ENCODE results near the gene DNMT3B.
"Not testable (repeated sequence)": the region's sequence is repeated elsewhere in the genome, so short reads cannot be mapped to it uniquely, and the experiment has no call there.

DNMT3B gene

GRCh38 chr20:32762754-32763201 lies 593 bp downstream of the DNMT3B start:
- no peak for DNase-seq (ENCODE audit: low read depth, low spot score)

- no peak for DNase-seq (ENCODE audit: low read depth, low spot score)
These were observed 1.2 kb downstream of the DNMT3B start for GRCh38 chr20:32763202-32764004.

- DNase-seq (ENCODE audit: low read depth, low spot score): no peak
These were observed 2.1 kb downstream of the DNMT3B start for GRCh38 chr20:32764005-32764960.

GRCh38 chr20:32765230-32765875 lies 3.2 kb downstream of the DNMT3B start:
- not testable (repeated sequence) for DNase-seq (ENCODE audit: low read depth, low spot score)

DNA sequence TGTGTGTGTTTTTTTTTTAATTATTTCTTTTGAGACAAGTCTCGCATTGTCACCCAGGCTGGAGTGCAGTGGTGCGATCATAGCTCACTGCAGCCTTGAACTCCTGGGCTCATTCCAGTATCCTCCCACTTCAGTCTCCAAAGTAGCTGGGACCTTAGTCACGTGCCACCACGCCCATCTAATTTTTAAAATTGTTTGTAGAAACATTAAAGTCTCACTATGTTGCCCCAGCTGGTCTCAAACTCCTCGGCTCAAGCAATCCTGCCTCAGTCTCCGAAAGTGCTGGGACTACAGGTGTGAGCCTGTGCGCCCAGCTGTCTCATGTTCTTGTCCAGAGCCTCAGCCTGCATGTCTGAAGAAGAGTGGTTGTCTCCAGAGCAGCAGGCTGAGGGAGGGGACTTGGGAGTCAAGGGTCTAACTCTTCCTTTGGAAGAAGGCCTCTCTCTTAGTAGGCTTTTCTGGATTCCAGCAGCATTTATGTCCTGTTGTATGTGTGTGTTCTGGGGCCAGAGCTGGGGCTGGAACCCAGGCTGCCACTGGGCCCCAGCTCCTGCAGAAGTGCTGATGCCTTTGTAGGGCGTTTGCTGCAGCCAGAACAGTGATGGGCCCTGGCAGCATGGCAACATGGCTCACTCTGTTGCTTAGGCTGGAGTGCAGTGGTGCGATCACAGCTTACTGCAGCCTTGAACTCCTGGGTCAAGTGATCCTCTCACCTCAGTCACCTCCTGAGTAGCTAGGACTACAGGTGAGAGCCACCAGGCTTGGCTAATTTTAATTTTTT lies 5.4 kb downstream of the DNMT3B start:
- DNase-seq (ENCODE audit: low read depth, low spot score): no peak

- no peak for DNase-seq (ENCODE audit: low read depth, low spot score)
These were observed 9.9 kb downstream of the DNMT3B start for GRCh38 chr20:32772046-32772445.

GRCh38 chr20:32773223-32773622 lies 11.0 kb downstream of the DNMT3B start:
- DNase-seq (ENCODE audit: low read depth, low spot score): no peak

GRCh38 chr20:32773855-32774254 lies 11.7 kb downstream of the DNMT3B start:
- DNase-seq (ENCODE audit: low read depth, low spot score): no peak

DNA sequence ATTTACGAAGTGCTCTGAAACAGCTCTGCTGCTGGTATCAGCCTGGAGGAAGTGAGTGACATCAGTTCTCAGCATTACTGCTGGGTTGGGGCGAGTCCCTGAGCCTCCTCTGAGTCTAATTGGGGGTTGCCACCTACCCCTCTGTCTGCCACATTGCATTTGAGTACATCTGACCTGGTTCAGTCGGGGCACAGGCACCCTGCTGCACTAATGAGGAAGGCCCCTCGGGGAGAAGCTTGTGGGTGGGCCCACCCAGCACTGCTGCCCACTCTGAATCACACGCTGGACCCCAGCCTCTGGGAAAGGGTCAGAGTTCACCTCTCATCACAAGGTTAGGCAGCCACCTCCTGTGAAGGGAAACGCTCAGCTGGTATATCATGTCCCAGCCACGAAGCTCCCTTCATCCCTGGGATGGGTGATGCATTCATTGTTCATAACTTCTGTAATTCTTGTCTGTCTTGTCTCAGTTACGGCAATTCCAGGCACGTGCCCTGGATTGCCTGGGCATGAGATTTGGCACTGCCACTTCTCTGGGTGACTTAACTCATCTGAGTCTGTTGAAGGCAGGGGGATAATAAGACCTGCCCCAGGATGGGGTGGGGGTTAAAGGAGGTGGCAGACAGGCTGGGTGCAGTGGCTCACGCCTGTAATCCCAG lies 13.3 kb downstream of the DNMT3B start:
- DNase-seq (ENCODE audit: low read depth, low spot score): no peak

- DNase-seq (ENCODE audit: low read depth, low spot score): peak; percentile 53
These were observed 15.2 kb downstream of the DNMT3B start for GRCh38 chr20:32777177-32777956.

- no peak for DNase-seq (ENCODE audit: low read depth, low spot score)
These were observed 17.5 kb downstream of the DNMT3B start for GRCh38 chr20:32779500-32780211.

GRCh38 chr20:32780278-32780677 lies 18.1 kb downstream of the DNMT3B start:
- no peak for DNase-seq (ENCODE audit: low read depth, low spot score)

- DNase-seq (ENCODE audit: low read depth, low spot score): no peak
These were observed 18.8 kb downstream of the DNMT3B start for GRCh38 chr20:32780749-32781655.

DNA sequence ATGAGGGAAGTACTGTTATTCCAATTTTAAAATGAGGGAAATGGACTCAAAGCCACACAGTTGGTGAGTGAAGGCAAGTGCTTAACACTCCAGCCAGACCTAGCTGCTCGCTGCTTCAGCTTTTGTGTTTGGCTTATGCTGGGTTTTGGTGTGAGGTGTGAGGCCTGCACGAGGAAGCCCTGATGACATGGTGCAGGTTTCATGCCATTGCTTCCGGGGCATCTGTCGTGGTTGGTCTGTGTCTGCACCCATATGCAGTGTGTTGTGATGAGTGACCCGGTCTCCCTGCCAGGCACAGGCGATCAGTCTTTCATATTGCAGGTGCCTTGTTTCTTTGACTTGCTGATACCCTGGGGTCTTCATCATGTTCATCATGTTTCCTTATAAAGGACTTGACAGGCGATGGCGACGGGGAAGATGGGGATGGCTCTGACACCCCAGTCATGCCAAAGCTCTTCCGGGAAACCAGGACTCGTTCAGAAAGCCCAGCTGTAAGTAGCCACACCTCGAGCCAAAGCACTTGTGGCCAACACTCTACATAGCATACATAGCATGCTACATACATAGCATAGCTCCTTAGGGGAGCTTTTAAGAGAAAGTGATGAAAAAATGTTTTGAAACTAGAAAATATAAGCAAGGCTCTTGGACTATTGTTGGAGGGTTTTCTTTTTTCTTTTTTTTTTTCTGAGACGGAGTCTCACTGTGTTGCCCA lies 22.3 kb downstream of the DNMT3B start:
- DNase-seq (ENCODE audit: low read depth, low spot score): no peak

DNA sequence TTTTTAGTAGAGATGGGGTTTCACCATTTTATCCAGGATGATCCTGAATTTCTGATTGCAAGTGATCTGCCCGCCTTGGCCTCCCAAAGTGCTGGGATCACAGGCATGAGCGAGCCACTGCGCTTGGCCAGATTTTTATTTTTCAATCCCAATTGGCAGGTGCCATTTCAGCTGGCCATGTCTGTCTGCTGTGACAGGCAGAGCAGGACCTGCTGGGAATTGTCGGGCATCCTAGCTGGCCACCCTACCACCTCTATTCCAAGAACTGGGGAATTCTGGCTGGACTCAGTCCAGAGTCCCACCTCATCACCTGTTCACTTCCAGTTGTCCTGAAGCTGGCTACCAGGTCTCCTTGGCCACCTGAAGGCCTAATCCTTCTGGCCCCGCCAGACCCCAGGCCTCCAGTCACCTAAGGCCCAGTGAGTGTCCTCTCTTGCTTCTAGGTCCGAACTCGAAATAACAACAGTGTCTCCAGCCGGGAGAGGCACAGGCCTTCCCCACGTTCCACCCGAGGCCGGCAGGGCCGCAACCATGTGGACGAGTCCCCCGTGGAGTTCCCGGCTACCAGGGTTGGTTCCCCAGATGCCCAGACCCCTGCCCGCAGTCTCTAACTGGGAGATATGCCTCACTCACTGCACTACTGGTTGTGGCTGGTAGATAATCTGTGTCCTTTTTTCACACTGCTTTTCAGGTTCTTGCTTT lies 24.0 kb downstream of the DNMT3B start:
- DNase-seq (ENCODE audit: low read depth, low spot score): no peak

GRCh38 chr20:32787168-32787567 lies 25.0 kb downstream of the DNMT3B start:
- DNase-seq (ENCODE audit: low read depth, low spot score): no peak

Data from astrocyte of the hippocampus (primary cell).